ENCODE data around the gene HS3ST3A1. TPM values are rescaled to one million over a fixed set of nuclear protein-coding genes. Genes with fewer than 3 reads are reported as not detected.

The HS3ST3A1 gene
- total and polyA plus RNA-seq, 2 experiments from 2014 or later, result 5.4 to 24.1 TPM

GRCh38 chr17:13520899-13521572 is 80.7 kb downstream of the HS3ST3A1 start:
- Histone ChIP-seq H3K9me2 (ENCODE audit: insufficient read depth) (0 out of 2 replicates have a peak, but pooled peaks cover 4% of the 10 kb centered on the region), H3F3A (replicated peaks; ENCODE audit: low read depth) (no peaks in the 10 kb centered on the region), H3K79me2 (replicated peaks; ENCODE audit: insufficient read depth) (no peaks in the 10 kb centered on the region), H2AFZ (no peak overlapping the region), H4K20me1 (replicated peaks; ENCODE audit: insufficient read depth) (no peaks in the 10 kb centered on the region), H3K4me1 (ENCODE audit: insufficient read depth) (no peaks in the 10 kb centered on the region), H3K27me3 (ENCODE audit: insufficient read depth) (no peaks in the 10 kb centered on the region), H3K4me2 (no peak overlapping the region), H3K27ac (ENCODE audit: low read depth) (no peak overlapping the region), H3K4me3 (no peak overlapping the region), H3K36me3 (ENCODE audit: insufficient read depth) (no peaks in the 10 kb centered on the region)
- no peak for DNase-seq (ENCODE audit: low spot score)
- TF ChIP-seq EZH2 (IDR thresholded peaks at IDR 0.05; ENCODE audit: low read depth, unreplicated experiment), result no peak
- TF ChIP-seq POLR2AphosphoS5 (IDR thresholded peaks at IDR 0.05; ENCODE audit: low read depth), result no peak
- no peak for TF ChIP-seq NANOG (IDR thresholded peaks at IDR 0.05; ENCODE audit: borderline replicate concordance)
- TF ChIP-seq ZNF331 (CRISPR knock-in tag; IDR thresholded peaks at IDR 0.05; ENCODE audit: low read depth), result no peak
- TF ChIP-seq STAT1 (IDR thresholded peaks at IDR 0.05; ENCODE audit: unreplicated experiment), result no peak
- TF ChIP-seq ZNF114 (CRISPR knock-in tag; IDR thresholded peaks at IDR 0.05), result no peak
- no peak for TF ChIP-seq EZH2phosphoT487 (IDR thresholded peaks at IDR 0.05; ENCODE audit: unreplicated experiment)
- no peak for TF ChIP-seq CTCF (conservative IDR thresholded peaks at IDR 0.05; ENCODE audit: low read depth in 2 of 2)
- no peak for TF ChIP-seq CREB1 (CRISPR knock-in tag; IDR thresholded peaks at IDR 0.05; ENCODE audit: low read depth)
- TF ChIP-seq, protein P1, sequence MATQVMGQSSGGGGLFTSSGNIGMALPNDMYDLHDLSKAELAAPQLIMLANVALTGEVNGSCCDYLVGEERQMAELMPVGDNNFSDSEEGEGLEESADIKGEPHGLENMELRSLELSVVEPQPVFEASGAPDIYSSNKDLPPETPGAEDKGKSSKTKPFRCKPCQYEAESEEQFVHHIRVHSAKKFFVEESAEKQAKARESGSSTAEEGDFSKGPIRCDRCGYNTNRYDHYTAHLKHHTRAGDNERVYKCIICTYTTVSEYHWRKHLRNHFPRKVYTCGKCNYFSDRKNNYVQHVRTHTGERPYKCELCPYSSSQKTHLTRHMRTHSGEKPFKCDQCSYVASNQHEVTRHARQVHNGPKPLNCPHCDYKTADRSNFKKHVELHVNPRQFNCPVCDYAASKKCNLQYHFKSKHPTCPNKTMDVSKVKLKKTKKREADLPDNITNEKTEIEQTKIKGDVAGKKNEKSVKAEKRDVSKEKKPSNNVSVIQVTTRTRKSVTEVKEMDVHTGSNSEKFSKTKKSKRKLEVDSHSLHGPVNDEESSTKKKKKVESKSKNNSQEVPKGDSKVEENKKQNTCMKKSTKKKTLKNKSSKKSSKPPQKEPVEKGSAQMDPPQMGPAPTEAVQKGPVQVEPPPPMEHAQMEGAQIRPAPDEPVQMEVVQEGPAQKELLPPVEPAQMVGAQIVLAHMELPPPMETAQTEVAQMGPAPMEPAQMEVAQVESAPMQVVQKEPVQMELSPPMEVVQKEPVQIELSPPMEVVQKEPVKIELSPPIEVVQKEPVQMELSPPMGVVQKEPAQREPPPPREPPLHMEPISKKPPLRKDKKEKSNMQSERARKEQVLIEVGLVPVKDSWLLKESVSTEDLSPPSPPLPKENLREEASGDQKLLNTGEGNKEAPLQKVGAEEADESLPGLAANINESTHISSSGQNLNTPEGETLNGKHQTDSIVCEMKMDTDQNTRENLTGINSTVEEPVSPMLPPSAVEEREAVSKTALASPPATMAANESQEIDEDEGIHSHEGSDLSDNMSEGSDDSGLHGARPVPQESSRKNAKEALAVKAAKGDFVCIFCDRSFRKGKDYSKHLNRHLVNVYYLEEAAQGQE (IDR thresholded peaks at IDR 0.05; ENCODE audit: unreplicated experiment), result no peak
- TF ChIP-seq ETS1 (IDR thresholded peaks at IDR 0.05), result no peak
- TF ChIP-seq JUNB (IDR thresholded peaks at IDR 0.05; ENCODE audit: unreplicated experiment), result no peak
- TF ChIP-seq, protein P2, sequence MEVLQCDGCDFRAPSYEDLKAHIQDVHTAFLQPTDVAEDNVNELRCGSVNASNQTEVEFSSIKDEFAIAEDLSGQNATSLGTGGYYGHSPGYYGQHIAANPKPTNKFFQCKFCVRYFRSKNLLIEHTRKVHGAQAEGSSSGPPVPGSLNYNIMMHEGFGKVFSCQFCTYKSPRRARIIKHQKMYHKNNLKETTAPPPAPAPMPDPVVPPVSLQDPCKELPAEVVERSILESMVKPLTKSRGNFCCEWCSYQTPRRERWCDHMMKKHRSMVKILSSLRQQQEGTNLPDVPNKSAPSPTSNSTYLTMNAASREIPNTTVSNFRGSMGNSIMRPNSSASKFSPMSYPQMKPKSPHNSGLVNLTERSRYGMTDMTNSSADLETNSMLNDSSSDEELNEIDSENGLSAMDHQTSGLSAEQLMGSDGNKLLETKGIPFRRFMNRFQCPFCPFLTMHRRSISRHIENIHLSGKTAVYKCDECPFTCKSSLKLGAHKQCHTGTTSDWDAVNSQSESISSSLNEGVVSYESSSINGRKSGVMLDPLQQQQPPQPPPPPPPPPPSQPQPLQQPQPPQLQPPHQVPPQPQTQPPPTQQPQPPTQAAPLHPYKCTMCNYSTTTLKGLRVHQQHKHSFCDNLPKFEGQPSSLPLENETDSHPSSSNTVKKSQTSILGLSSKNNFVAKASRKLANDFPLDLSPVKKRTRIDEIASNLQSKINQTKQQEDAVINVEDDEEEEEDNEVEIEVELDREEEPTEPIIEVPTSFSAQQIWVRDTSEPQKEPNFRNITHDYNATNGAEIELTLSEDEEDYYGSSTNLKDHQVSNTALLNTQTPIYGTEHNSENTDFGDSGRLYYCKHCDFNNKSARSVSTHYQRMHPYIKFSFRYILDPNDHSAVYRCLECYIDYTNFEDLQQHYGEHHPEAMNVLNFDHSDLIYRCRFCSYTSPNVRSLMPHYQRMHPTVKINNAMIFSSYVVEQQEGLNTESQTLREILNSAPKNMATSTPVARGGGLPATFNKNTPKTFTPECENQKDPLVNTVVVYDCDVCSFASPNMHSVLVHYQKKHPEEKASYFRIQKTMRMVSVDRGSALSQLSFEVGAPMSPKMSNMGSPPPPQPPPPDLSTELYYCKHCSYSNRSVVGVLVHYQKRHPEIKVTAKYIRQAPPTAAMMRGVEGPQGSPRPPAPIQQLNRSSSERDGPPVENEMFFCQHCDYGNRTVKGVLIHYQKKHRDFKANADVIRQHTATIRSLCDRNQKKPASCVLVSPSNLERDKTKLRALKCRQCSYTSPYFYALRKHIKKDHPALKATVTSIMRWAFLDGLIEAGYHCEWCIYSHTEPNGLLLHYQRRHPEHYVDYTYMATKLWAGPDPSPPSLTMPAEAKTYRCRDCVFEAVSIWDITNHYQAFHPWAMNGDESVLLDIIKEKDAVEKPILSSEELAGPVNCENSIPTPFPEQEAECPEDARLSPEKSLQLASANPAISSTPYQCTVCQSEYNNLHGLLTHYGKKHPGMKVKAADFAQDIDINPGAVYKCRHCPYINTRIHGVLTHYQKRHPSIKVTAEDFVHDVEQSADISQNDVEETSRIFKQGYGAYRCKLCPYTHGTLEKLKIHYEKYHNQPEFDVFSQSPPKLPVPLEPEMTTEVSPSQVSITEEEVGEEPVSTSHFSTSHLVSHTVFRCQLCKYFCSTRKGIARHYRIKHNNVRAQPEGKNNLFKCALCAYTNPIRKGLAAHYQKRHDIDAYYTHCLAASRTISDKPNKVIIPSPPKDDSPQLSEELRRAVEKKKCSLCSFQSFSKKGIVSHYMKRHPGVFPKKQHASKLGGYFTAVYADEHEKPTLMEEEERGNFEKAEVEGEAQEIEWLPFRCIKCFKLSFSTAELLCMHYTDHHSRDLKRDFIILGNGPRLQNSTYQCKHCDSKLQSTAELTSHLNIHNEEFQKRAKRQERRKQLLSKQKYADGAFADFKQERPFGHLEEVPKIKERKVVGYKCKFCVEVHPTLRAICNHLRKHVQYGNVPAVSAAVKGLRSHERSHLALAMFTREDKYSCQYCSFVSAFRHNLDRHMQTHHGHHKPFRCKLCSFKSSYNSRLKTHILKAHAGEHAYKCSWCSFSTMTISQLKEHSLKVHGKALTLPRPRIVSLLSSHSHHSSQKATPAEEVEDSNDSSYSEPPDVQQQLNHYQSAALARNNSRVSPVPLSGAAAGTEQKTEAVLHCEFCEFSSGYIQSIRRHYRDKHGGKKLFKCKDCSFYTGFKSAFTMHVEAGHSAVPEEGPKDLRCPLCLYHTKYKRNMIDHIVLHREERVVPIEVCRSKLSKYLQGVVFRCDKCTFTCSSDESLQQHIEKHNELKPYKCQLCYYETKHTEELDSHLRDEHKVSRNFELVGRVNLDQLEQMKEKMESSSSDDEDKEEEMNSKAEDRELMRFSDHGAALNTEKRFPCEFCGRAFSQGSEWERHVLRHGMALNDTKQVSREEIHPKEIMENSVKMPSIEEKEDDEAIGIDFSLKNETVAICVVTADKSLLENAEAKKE (CRISPR knock-in tag; IDR thresholded peaks at IDR 0.05), result no peak
- Mint-ChIP-seq H3K36me3 (ENCODE audit: low read depth) (no peaks in the 10 kb centered on the region), H3K27ac (no peak overlapping the region), H3K9me3 (no peaks in the 10 kb centered on the region), H3K27me3 (ENCODE audit: insufficient read depth, low read depth, poor library complexity) (no peaks in the 10 kb centered on the region), H3K4me1 (peaks cover 4% of the 10 kb centered on the region; the same call in 2 of the 3 replicates), H3K4me3 (no peak overlapping the region)
- no peak for ATAC-seq
